ENCODE results near the gene PRSS2.

The PRSS2 gene

GRCh38 chr7:142788303-142789289 lies 17.8 kb downstream of the PRSS2 start:
- DNase-seq, result no peak

DNA sequence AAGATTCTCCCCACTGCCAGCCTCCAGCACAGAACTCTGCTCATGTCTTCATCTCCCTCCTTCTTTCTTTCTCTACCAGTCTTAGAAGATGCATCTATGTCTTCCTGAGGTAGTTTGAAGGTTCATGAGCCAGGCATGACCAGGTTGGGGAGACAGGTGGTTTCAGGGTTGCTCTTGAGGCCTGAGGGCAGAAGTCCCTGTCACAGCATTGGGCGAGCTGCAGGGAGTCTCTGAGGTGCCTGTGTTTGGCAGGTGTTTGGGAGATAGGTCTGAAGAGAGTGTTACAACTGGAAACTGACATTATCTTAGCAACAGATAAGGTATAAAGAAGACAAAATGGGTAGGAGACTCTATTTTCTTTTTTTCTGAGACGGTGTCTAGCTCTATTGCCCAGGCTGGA lies 18.7 kb downstream of the PRSS2 start:
- DNase-seq, result no peak

- DNase-seq, result no peak
These were observed 19.3 kb downstream of the PRSS2 start for GRCh38 chr7:142790056-142790455.

GRCh38 chr7:142790555-142790954 lies 19.8 kb downstream of the PRSS2 start:
- DNase-seq, result no peak

DNA sequence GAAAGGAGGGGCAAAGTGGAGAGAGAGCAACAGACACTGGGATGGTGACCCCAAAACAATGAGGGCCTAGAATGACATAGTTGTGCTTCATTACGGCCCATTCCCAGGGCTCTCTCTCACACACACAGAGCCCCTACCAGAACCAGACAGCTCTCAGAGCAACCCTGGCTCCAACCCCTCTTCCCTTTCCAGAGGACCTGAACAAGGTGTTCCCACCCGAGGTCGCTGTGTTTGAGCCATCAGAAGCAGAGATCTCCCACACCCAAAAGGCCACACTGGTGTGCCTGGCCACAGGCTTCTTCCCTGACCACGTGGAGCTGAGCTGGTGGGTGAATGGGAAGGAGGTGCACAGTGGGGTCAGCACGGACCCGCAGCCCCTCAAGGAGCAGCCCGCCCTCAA lies 20.7 kb downstream of the PRSS2 start:
- no peak for DNase-seq

DNA sequence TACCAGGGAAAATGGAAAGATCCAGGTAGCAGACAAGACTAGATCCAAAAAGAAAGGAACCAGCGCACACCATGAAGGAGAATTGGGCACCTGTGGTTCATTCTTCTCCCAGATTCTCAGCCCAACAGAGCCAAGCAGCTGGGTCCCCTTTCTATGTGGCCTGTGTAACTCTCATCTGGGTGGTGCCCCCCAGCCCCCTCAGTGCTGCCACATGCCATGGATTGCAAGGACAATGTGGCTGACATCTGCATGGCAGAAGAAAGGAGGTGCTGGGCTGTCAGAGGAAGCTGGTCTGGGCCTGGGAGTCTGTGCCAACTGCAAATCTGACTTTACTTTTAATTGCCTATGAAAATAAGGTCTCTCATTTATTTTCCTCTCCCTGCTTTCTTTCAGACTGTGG lies 21.4 kb downstream of the PRSS2 start:
- no peak for DNase-seq

DNA sequence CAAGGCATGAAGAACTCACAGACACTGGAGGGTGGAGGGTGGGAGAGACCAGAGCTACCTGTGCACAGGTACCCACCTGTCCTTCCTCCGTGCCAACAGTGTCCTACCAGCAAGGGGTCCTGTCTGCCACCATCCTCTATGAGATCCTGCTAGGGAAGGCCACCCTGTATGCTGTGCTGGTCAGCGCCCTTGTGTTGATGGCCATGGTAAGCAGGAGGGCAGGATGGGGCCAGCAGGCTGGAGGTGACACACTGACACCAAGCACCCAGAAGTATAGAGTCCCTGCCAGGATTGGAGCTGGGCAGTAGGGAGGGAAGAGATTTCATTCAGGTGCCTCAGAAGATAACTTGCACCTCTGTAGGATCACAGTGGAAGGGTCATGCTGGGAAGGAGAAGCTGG lies 21.8 kb downstream of the PRSS2 start:
- DNase-seq, result no peak

DNA sequence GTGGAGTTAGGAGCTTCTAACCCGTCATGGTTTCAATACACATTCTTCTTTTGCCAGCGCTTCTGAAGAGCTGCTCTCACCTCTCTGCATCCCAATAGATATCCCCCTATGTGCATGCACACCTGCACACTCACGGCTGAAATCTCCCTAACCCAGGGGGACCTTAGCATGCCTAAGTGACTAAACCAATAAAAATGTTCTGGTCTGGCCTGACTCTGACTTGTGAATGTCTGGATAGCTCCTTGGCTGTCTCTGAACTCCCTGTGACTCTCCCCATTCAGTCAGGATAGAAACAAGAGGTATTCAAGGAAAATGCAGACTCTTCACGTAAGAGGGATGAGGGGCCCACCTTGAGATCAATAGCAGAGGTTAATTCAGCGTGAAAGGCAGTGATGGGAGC lies 22.4 kb downstream of the PRSS2 start:
- no peak for DNase-seq

- DNase-seq, result no peak
These were observed 24.6 kb downstream of the PRSS2 start for GRCh38 chr7:142795339-142795863.

DNA sequence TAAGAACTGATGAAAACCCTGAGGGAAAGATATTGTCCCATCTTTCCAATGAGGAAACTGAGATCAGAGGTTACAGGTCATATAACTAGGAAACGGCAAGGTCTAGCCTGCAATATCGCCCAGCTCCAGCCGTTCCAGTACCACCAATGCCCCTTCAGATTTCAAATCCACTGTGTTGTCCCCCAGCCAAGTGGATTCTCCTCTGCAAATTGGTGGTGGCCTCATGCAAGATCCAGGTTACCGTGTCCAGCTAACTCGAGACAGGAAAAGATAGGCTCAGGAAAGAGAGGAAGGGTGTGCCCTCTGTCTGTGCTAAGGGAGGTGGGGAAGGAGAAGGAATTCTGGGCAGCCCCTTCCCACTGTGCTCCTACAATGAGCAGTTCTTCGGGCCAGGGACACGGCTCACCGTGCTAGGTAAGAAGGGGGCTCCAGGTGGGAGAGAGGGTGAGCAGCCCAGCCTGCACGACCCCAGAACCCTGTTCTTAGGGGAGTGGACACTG lies 25.3 kb downstream of the PRSS2 start:
- no peak for DNase-seq

DNA sequence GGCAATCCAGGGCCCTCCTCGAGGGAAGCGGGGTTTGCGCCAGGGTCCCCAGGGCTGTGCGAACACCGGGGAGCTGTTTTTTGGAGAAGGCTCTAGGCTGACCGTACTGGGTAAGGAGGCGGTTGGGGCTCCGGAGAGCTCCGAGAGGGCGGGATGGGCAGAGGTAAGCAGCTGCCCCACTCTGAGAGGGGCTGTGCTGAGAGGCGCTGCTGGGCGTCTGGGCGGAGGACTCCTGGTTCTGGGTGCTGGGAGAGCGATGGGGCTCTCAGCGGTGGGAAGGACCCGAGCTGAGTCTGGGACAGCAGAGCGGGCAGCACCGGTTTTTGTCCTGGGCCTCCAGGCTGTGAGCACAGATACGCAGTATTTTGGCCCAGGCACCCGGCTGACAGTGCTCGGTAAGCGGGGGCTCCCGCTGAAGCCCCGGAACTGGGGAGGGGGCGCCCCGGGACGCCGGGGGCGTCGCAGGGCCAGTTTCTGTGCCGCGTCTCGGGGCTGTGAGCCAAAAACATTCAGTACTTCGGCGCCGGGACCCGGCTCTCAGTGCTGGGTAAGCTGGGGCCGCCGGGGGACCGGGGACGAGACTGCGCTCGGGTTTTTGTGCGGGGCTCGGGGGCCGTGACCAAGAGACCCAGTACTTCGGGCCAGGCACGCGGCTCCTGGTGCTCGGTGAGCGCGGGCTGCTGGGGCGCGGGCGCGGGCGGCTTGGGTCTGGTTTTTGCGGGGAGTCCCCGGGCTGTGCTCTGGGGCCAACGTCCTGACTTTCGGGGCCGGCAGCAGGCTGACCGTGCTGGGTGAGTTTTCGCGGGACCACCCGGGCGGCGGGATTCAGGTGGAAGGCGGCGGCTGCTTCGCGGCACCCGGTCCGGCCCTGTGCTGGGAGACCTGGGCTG lies 26.0 kb downstream of the PRSS2 start:
- DNase-seq, result no peak

DNA sequence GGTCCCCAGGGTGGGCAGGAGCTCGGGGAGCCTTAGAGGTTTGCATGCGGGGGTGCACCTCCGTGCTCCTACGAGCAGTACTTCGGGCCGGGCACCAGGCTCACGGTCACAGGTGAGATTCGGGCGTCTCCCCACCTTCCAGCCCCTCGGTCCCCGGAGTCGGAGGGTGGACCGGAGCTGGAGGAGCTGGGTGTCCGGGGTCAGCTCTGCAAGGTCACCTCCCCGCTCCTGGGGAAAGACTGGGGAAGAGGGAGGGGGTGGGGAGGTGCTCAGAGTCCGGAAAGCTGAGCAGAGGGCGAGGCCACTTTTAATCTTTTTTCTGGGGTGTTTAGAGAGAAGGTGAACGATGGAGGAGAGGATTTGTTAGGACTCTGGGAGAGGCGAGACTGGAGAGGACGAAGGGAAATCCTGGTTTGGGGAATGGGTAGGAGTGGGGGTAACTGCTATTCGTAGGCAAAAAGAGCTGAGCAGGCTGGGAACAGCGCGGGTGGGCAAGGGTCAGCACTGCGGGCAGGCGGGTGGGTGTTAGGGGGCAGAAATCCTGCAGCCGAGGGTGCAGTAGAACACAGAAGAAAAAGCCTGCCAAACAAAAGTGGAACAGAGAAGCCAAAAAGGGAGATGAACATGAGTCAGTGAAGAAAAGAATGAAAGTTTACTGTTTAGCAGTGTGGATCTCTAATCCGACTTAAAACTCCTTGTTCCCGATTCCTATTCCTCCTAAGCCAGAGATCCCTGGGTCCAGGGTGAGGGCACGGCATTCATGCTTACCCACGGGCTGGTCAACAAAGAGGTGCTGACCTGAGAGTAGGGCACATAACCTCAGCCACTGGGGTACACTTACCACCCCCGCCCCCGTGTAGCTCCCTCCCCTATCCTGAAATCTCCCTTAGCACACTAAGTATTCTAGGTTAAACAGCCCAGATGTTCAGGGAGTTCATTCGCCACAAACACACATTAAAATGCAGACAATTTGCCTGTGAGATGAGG lies 26.9 kb downstream of the PRSS2 start:
- no peak for DNase-seq

- no peak for DNase-seq
These were observed 28.0 kb downstream of the PRSS2 start for GRCh38 chr7:142798451-142799436.

DNA sequence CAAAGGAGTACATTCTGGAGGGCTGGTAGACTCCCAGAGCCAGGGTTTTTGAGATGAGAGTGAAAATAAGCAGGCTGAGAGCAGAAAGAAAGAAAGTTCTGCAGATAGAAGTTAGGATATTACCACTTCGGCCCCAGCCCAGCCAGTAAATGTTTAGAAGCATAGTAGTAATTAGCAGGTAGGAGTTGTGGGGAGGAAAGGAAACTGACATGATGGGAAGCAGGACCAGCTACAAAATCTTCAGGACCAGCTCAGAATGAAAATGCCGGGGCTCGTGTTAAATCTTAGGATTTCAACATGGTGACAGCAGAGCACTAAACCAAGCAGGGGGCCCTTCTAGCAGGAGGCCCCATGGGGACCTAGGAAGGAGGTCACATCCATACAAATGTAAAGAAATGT lies 28.7 kb downstream of the PRSS2 start:
- DNase-seq, result no peak

GRCh38 chr7:142800088-142800487 lies 29.3 kb downstream of the PRSS2 start:
- no peak for DNase-seq

GRCh38 chr7:142800699-142801260 lies 30.0 kb downstream of the PRSS2 start:
- DNase-seq, result no peak

GRCh38 chr7:142801601-142802295 lies 31.0 kb downstream of the PRSS2 start:
- no peak for DNase-seq

DNA sequence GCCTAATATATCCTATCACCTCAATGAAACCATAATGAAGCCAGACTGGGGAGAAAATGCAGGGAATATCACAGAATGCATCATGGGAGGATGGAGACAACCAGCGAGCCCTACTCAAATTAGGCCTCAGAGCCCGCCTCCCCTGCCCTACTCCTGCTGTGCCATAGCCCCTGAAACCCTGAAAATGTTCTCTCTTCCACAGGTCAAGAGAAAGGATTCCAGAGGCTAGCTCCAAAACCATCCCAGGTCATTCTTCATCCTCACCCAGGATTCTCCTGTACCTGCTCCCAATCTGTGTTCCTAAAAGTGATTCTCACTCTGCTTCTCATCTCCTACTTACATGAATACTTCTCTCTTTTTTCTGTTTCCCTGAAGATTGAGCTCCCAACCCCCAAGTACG lies 31.5 kb downstream of the PRSS2 start:
- DNase-seq, result no peak

GRCh38 chr7:142803901-142804300 lies 33.1 kb downstream of the PRSS2 start:
- DNase-seq, result no peak

DNA sequence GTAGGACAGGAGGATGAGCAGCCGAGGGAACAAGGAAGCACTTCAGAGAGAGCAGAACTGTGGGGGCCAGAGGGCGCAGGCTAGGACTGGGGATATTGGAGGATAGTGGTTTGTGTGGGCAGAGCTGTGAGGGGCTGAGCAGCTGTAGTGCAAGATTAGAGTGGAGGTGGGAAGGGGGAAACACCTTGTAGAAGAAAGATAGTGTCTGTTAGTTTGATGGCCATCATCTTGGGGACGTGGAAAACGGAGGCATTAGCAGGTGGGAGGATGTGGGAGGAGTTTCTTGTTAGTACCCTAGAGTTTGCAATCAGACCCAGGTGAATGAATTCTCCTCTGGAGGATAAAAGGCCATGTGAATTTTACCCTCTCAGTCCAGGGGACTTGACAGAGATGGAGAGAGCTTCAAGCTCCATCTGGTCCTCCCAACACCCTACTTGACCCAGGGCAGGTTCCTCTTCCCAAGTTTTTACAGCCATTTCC lies 34.0 kb downstream of the PRSS2 start:
- no peak for DNase-seq

Data from NCI-H2029 treated with DMSO at 0.1 percent for 48 hours (cell line).